Measurements from ENCODE around the gene SLC12A2.

The SLC12A2 gene

GRCh38 chr5:128116445-128116844, 32.9 kb downstream of the SLC12A2 start:
- no peak for DNase-seq
- no peaks in the 10 kb centered on the region for H3K9me3 ChIP-seq (ENCODE audit: control insufficient read depth, low read length)
- peaks cover 17% of the 10 kb centered on the region for H3K36me3 ChIP-seq (ENCODE audit: control insufficient read depth, insufficient read depth, low read length)
- H3K4me3 ChIP-seq (ENCODE audit: insufficient read depth, low read depth, low read length, poor library complexity, severe bottlenecking) = no peak overlapping the region
- no peaks in the 10 kb centered on the region for H3K4me1 ChIP-seq (ENCODE audit: control insufficient read depth, insufficient read depth, low read length, poor library complexity, severe bottlenecking)
- H3K27me3 ChIP-seq (replicated peaks; ENCODE audit: control insufficient read depth, insufficient read depth, low read length, poor library complexity, severe bottlenecking) = no peaks in the 10 kb centered on the region
- H3K27ac ChIP-seq (ENCODE audit: insufficient read depth, low read length, poor library complexity, severe bottlenecking) = no peak overlapping the region

GRCh38 chr5:128118214-128118613, 34.6 kb downstream of the SLC12A2 start:
- Histone ChIP-seq H3K27me3 (replicated peaks; ENCODE audit: control insufficient read depth, insufficient read depth, low read length, poor library complexity, severe bottlenecking) (no peaks in the 10 kb centered on the region), H3K36me3 (ENCODE audit: control insufficient read depth, insufficient read depth, low read length) (peaks cover 14% of the 10 kb centered on the region), H3K9me3 (ENCODE audit: control insufficient read depth, low read length) (no peaks in the 10 kb centered on the region), H3K27ac (ENCODE audit: insufficient read depth, low read length, poor library complexity, severe bottlenecking) (no peak overlapping the region), H3K4me3 (ENCODE audit: insufficient read depth, low read depth, low read length, poor library complexity, severe bottlenecking) (no peak overlapping the region), H3K4me1 (ENCODE audit: control insufficient read depth, insufficient read depth, low read length, poor library complexity, severe bottlenecking) (no peaks in the 10 kb centered on the region)
- no peak for DNase-seq

GRCh38 chr5:128121651-128122050, 38.1 kb downstream of the SLC12A2 start:
- no peak for DNase-seq
- H3K27ac ChIP-seq (ENCODE audit: insufficient read depth, low read length, poor library complexity, severe bottlenecking) = no peak overlapping the region
- H3K9me3 ChIP-seq (ENCODE audit: control insufficient read depth, low read length) = no peaks in the 10 kb centered on the region
- H3K4me3 ChIP-seq (ENCODE audit: insufficient read depth, low read depth, low read length, poor library complexity, severe bottlenecking) = no peak overlapping the region
- no peaks in the 10 kb centered on the region for H3K36me3 ChIP-seq (ENCODE audit: control insufficient read depth, insufficient read depth, low read length)
- H3K4me1 ChIP-seq (ENCODE audit: control insufficient read depth, insufficient read depth, low read length, poor library complexity, severe bottlenecking) = no peaks in the 10 kb centered on the region
- no peaks in the 10 kb centered on the region for H3K27me3 ChIP-seq (replicated peaks; ENCODE audit: control insufficient read depth, insufficient read depth, low read length, poor library complexity, severe bottlenecking)

- Histone ChIP-seq H3K27ac (ENCODE audit: insufficient read depth, low read length, poor library complexity, severe bottlenecking) (no peak overlapping the region), H3K4me3 (ENCODE audit: insufficient read depth, low read depth, low read length, poor library complexity, severe bottlenecking) (no peak overlapping the region), H3K36me3 (ENCODE audit: control insufficient read depth, insufficient read depth, low read length) (no peaks in the 10 kb centered on the region), H3K27me3 (replicated peaks; ENCODE audit: control insufficient read depth, insufficient read depth, low read length, poor library complexity, severe bottlenecking) (no peaks in the 10 kb centered on the region), H3K4me1 (ENCODE audit: control insufficient read depth, insufficient read depth, low read length, poor library complexity, severe bottlenecking) (no peaks in the 10 kb centered on the region), H3K9me3 (ENCODE audit: control insufficient read depth, low read length) (no peaks in the 10 kb centered on the region)
- DNase-seq = no peak
Measured at GRCh38 chr5:128123936-128124335, 40.4 kb downstream of the SLC12A2 start.

- no peak for DNase-seq
- Histone ChIP-seq H3K27ac (ENCODE audit: insufficient read depth, low read length, poor library complexity, severe bottlenecking) (no peak overlapping the region), H3K27me3 (replicated peaks; ENCODE audit: control insufficient read depth, insufficient read depth, low read length, poor library complexity, severe bottlenecking) (no peaks in the 10 kb centered on the region), H3K36me3 (ENCODE audit: control insufficient read depth, insufficient read depth, low read length) (no peaks in the 10 kb centered on the region), H3K4me1 (ENCODE audit: control insufficient read depth, insufficient read depth, low read length, poor library complexity, severe bottlenecking) (no peaks in the 10 kb centered on the region), H3K9me3 (ENCODE audit: control insufficient read depth, low read length) (no peaks in the 10 kb centered on the region), H3K4me3 (ENCODE audit: insufficient read depth, low read depth, low read length, poor library complexity, severe bottlenecking) (no peak overlapping the region)
Measured at GRCh38 chr5:128126241-128126640, 42.7 kb downstream of the SLC12A2 start.

GRCh38 chr5:128132499-128132898, 48.9 kb downstream of the SLC12A2 start:
- no peak for DNase-seq
- Histone ChIP-seq H3K9me3 (ENCODE audit: control insufficient read depth, low read length) (no peaks in the 10 kb centered on the region), H3K27ac (ENCODE audit: insufficient read depth, low read length, poor library complexity, severe bottlenecking) (no peak overlapping the region), H3K27me3 (replicated peaks; ENCODE audit: control insufficient read depth, insufficient read depth, low read length, poor library complexity, severe bottlenecking) (no peaks in the 10 kb centered on the region), H3K4me3 (ENCODE audit: insufficient read depth, low read depth, low read length, poor library complexity, severe bottlenecking) (no peak overlapping the region), H3K36me3 (ENCODE audit: control insufficient read depth, insufficient read depth, low read length) (no peaks in the 10 kb centered on the region), H3K4me1 (ENCODE audit: control insufficient read depth, insufficient read depth, low read length, poor library complexity, severe bottlenecking) (no peaks in the 10 kb centered on the region)

- no peaks in the 10 kb centered on the region for H3K4me1 ChIP-seq (ENCODE audit: control insufficient read depth, insufficient read depth, low read length, poor library complexity, severe bottlenecking)
- H3K36me3 ChIP-seq (ENCODE audit: control insufficient read depth, insufficient read depth, low read length) = no peaks in the 10 kb centered on the region
- H3K9me3 ChIP-seq (ENCODE audit: control insufficient read depth, low read length) = no peaks in the 10 kb centered on the region
- DNase-seq = no peak
- no peak overlapping the region for H3K27ac ChIP-seq (ENCODE audit: insufficient read depth, low read length, poor library complexity, severe bottlenecking)
- no peaks in the 10 kb centered on the region for H3K27me3 ChIP-seq (replicated peaks; ENCODE audit: control insufficient read depth, insufficient read depth, low read length, poor library complexity, severe bottlenecking)
- no peak overlapping the region for H3K4me3 ChIP-seq (ENCODE audit: insufficient read depth, low read depth, low read length, poor library complexity, severe bottlenecking)
Measured at GRCh38 chr5:128135286-128135685, 51.7 kb downstream of the SLC12A2 start.

- no peaks in the 10 kb centered on the region for H3K9me3 ChIP-seq (ENCODE audit: control insufficient read depth, low read length)
- H3K4me1 ChIP-seq (ENCODE audit: control insufficient read depth, insufficient read depth, low read length, poor library complexity, severe bottlenecking) = no peaks in the 10 kb centered on the region
- no peak overlapping the region for H3K4me3 ChIP-seq (ENCODE audit: insufficient read depth, low read depth, low read length, poor library complexity, severe bottlenecking)
- H3K36me3 ChIP-seq (ENCODE audit: control insufficient read depth, insufficient read depth, low read length) = peaks cover 3% of the 10 kb centered on the region
- no peak overlapping the region for H3K27ac ChIP-seq (ENCODE audit: insufficient read depth, low read length, poor library complexity, severe bottlenecking)
- H3K27me3 ChIP-seq (replicated peaks; ENCODE audit: control insufficient read depth, insufficient read depth, low read length, poor library complexity, severe bottlenecking) = no peaks in the 10 kb centered on the region
- DNase-seq = no peak
Measured at GRCh38 chr5:128143911-128144310, 60.3 kb downstream of the SLC12A2 start.

GRCh38 chr5:128144491-128144890, 60.9 kb downstream of the SLC12A2 start:
- Histone ChIP-seq H3K36me3 (ENCODE audit: control insufficient read depth, insufficient read depth, low read length) (peaks cover 3% of the 10 kb centered on the region), H3K4me1 (ENCODE audit: control insufficient read depth, insufficient read depth, low read length, poor library complexity, severe bottlenecking) (no peaks in the 10 kb centered on the region), H3K9me3 (ENCODE audit: control insufficient read depth, low read length) (no peaks in the 10 kb centered on the region), H3K27me3 (replicated peaks; ENCODE audit: control insufficient read depth, insufficient read depth, low read length, poor library complexity, severe bottlenecking) (no peaks in the 10 kb centered on the region), H3K27ac (ENCODE audit: insufficient read depth, low read length, poor library complexity, severe bottlenecking) (no peak overlapping the region), H3K4me3 (ENCODE audit: insufficient read depth, low read depth, low read length, poor library complexity, severe bottlenecking) (no peak overlapping the region)
- no peak for DNase-seq

- no peak overlapping the region for H3K27ac ChIP-seq (ENCODE audit: insufficient read depth, low read length, poor library complexity, severe bottlenecking)
- H3K4me1 ChIP-seq (ENCODE audit: control insufficient read depth, insufficient read depth, low read length, poor library complexity, severe bottlenecking) = no peaks in the 10 kb centered on the region
- peaks cover 2% of the 10 kb centered on the region for H3K36me3 ChIP-seq (ENCODE audit: control insufficient read depth, insufficient read depth, low read length)
- no peak for DNase-seq
- no peaks in the 10 kb centered on the region for H3K27me3 ChIP-seq (replicated peaks; ENCODE audit: control insufficient read depth, insufficient read depth, low read length, poor library complexity, severe bottlenecking)
- no peaks in the 10 kb centered on the region for H3K9me3 ChIP-seq (ENCODE audit: control insufficient read depth, low read length)
- no peak overlapping the region for H3K4me3 ChIP-seq (ENCODE audit: insufficient read depth, low read depth, low read length, poor library complexity, severe bottlenecking)
Measured at GRCh38 chr5:128146671-128147070, 63.1 kb downstream of the SLC12A2 start.

- Histone ChIP-seq H3K27me3 (replicated peaks; ENCODE audit: control insufficient read depth, insufficient read depth, low read length, poor library complexity, severe bottlenecking) (no peaks in the 10 kb centered on the region), H3K4me3 (ENCODE audit: insufficient read depth, low read depth, low read length, poor library complexity, severe bottlenecking) (no peak overlapping the region), H3K36me3 (ENCODE audit: control insufficient read depth, insufficient read depth, low read length) (peaks cover 9% of the 10 kb centered on the region), H3K27ac (ENCODE audit: insufficient read depth, low read length, poor library complexity, severe bottlenecking) (no peak overlapping the region), H3K4me1 (ENCODE audit: control insufficient read depth, insufficient read depth, low read length, poor library complexity, severe bottlenecking) (no peaks in the 10 kb centered on the region), H3K9me3 (ENCODE audit: control insufficient read depth, low read length) (no peaks in the 10 kb centered on the region)
- no peak for DNase-seq
Measured at GRCh38 chr5:128154943-128155342, 71.4 kb downstream of the SLC12A2 start.
